DMS79 (cell line): ENCODE data around the gene PLEKHA6.
A peak's percentile ranks its signal among the peaks of the same experiment; 100 is the strongest.

Source experiments
- DNase-seq: peaks from one replicate; lab custom pipeline; 2025; lab: John Stamatoyannopoulos, UW

PLEKHA6 gene

GRCh38 chr1:204354579-204354978 lies 5.2 kb downstream of the PLEKHA6 start:
- DNase-seq, result no peak

- DNase-seq, result no peak
Observed at GRCh38 chr1:204353213-204353910, 6.4 kb downstream of the PLEKHA6 start.

- peak; percentile 79 for DNase-seq
Observed at GRCh38 chr1:204350857-204351573, 8.7 kb downstream of the PLEKHA6 start.

- DNase-seq, result no peak
Observed at GRCh38 chr1:204350312-204350711, 9.4 kb downstream of the PLEKHA6 start.

GRCh38 chr1:204349602-204350001 lies 10.1 kb downstream of the PLEKHA6 start:
- no peak for DNase-seq

- DNase-seq, result no peak
Observed at GRCh38 chr1:204348722-204349121, 11.0 kb downstream of the PLEKHA6 start.

- no peak for DNase-seq
Observed at GRCh38 chr1:204348242-204348641, 11.5 kb downstream of the PLEKHA6 start.

- no peak for DNase-seq
Observed at GRCh38 chr1:204345941-204346645, 13.6 kb downstream of the PLEKHA6 start.

GRCh38 chr1:204345438-204345841 lies 14.3 kb downstream of the PLEKHA6 start:
- no peak for DNase-seq

- DNase-seq, result no peak
Observed at GRCh38 chr1:204344665-204345355, 14.9 kb downstream of the PLEKHA6 start.

- no peak for DNase-seq
Observed at GRCh38 chr1:204343802-204344201, 15.9 kb downstream of the PLEKHA6 start.

- no peak for DNase-seq
Observed at GRCh38 chr1:204343247-204343646, 16.5 kb downstream of the PLEKHA6 start.

GRCh38 chr1:204342310-204342709 lies 17.4 kb downstream of the PLEKHA6 start:
- DNase-seq, result no peak

GRCh38 chr1:204341380-204341779 lies 18.3 kb downstream of the PLEKHA6 start:
- DNase-seq, result no peak

- peak; percentile 35 for DNase-seq
Observed at GRCh38 chr1:204340081-204340889, 19.4 kb downstream of the PLEKHA6 start.

- no peak for DNase-seq
Observed at GRCh38 chr1:204339541-204339940, 20.2 kb downstream of the PLEKHA6 start.

GRCh38 chr1:204338997-204339396 lies 20.7 kb downstream of the PLEKHA6 start:
- DNase-seq, result no peak

- no peak for DNase-seq
Observed at GRCh38 chr1:204338360-204338759, 21.4 kb downstream of the PLEKHA6 start.

GRCh38 chr1:204337583-204337982 lies 22.1 kb downstream of the PLEKHA6 start:
- no peak for DNase-seq

GRCh38 chr1:204337036-204337429 lies 22.7 kb downstream of the PLEKHA6 start:
- no peak for DNase-seq

- DNase-seq, result no peak
Observed at GRCh38 chr1:204336421-204337035, 23.2 kb downstream of the PLEKHA6 start.
